ENCODE results near the gene UPF3B. TPM values are rescaled to one million over a fixed set of nuclear protein-coding genes. Genes with fewer than 3 reads are reported as not detected.
"Not testable (repeated sequence)": the region's sequence is repeated elsewhere in the genome, so short reads cannot be mapped to it uniquely, and the experiment has no call there.

UPF3B gene
- total and polyA plus RNA-seq, 2 of the 4 experiments (the other 2 are of a cell fraction), result 0.54 to 6.0 TPM

DNA sequence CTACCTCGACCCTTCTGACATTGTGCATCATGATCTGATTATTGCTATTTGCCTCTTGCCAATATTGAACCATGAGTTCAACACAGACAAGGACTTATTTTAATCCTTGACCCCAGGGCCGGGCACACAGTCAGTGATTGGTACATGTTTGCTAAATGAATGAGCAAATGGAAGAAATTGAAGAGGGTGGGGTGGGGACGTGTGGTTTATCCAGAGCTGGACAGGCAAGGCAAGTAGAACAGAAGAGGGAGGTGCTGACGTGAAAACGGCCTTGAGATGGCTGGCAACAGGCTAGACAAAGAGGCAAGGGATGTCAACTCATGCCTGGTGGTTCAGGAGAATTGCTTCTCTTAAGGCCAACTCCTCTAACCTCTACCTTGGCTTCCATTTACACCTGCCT is 28.5 kb downstream of the UPF3B start:
- H4K8ac ChIP-seq (ENCODE audit: low read depth in 2 of 2, low read length in 2 of 2); DNase-seq; H3K9ac ChIP-seq (ENCODE audit: low read depth, low read length); H2BK20ac ChIP-seq (ENCODE audit: low read depth, low read length); H3K27me3 ChIP-seq (ENCODE audit: control insufficient read depth, insufficient read depth, low read length); BruUV-seq (replicated peaks); H3K56ac ChIP-seq (ENCODE audit: extremely low read depth, insufficient read depth, low read length); H3K4me3 ChIP-seq (ENCODE audit: insufficient read depth, low read depth, low read length); H3K4me1 ChIP-seq (ENCODE audit: control insufficient read depth, insufficient read depth, low read length); H3K23ac ChIP-seq (ENCODE audit: low read depth, low read length); intact Hi-C loops (cut with micrococcal nuclease); H3K4ac ChIP-seq (ENCODE audit: low read depth, low read length); in situ Hi-C loops (cut with MboI; ENCODE audit: low sequenced_read_pairs); H2BK15ac ChIP-seq (ENCODE audit: low read depth, low read length); H2AK5ac ChIP-seq (ENCODE audit: low read depth, low read length); H3K79me1 ChIP-seq (ENCODE audit: low read depth in 1 of 2, low read length in 2 of 2); POLR2A ChIA-PET (ENCODE audit: unreplicated experiment); H3K9me1 ChIP-seq (ENCODE audit: insufficient read depth, low read length); H4K91ac ChIP-seq (ENCODE audit: insufficient read depth, low read depth, low read length); H3K9me3 ChIP-seq (ENCODE audit: control insufficient read depth, insufficient read depth, low read length); H3K27ac ChIP-seq (ENCODE audit: insufficient read depth, low read length); H4K20me1 ChIP-seq (ENCODE audit: insufficient read depth, low read length); H3K14ac ChIP-seq (replicated peaks; ENCODE audit: low read depth, low read length); H2BK120ac ChIP-seq (ENCODE audit: low read depth, low read length); H3K4me2 ChIP-seq (ENCODE audit: low read depth, low read length); H2AK9ac ChIP-seq (replicated peaks; ENCODE audit: low read depth, low read length, poor library complexity); CTCF ChIA-PET; dilution Hi-C loops (cut with HindIII; ENCODE audit: low sequenced_read_pairs, unreplicated experiment); H2AFZ ChIP-seq (replicated peaks; ENCODE audit: low read length, poor library complexity); H3K36me3 ChIP-seq (ENCODE audit: control insufficient read depth, insufficient read depth, low read length); H2BK5ac ChIP-seq (ENCODE audit: low read depth, low read length, poor library complexity, severe bottlenecking); H4K5ac ChIP-seq (ENCODE audit: low read depth, low read length); ATAC-seq (ENCODE audit: low read depth); H3K18ac ChIP-seq (ENCODE audit: low read depth, low read length): not testable (repeated sequence)
- WGBS, 2 experiments (ENCODE audit: extremely low coverage in 2 of 2, insufficient read length in 1 of 2), result no CpG with 5 or more reads among the region's 5 CpGs

DNA sequence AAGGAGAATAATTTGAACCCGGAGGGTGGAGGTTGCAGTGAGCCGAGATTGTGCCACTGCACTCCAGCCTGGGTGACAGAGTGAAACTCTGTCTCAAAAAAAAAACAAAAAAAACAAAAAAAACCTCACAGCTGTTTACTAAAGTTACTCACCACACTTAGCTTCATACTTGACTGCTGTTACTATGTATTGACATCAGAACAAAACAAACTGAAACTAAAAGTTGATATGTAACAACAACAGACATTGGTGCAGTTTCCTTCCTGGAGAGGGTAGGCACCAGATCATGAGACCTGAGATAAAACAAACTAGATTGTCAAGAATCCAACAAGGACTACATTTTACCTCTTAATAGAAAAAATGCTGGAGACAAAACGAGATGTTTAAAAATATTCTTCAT is 31.1 kb downstream of the UPF3B start:
- H3K4ac ChIP-seq (ENCODE audit: low read depth, low read length); H2BK120ac ChIP-seq (ENCODE audit: low read depth, low read length); H2AK9ac ChIP-seq (replicated peaks; ENCODE audit: low read depth, low read length, poor library complexity); H3K4me3 ChIP-seq (ENCODE audit: insufficient read depth, low read depth, low read length); H4K8ac ChIP-seq (ENCODE audit: low read depth in 2 of 2, low read length in 2 of 2); POLR2A ChIA-PET (ENCODE audit: unreplicated experiment); H3K36me3 ChIP-seq (ENCODE audit: control insufficient read depth, insufficient read depth, low read length); H3K23ac ChIP-seq (ENCODE audit: low read depth, low read length); BruUV-seq (replicated peaks); H4K5ac ChIP-seq (ENCODE audit: low read depth, low read length); H2AK5ac ChIP-seq (ENCODE audit: low read depth, low read length); H3K9me1 ChIP-seq (ENCODE audit: insufficient read depth, low read length); H3K9ac ChIP-seq (ENCODE audit: low read depth, low read length); H2BK15ac ChIP-seq (ENCODE audit: low read depth, low read length); ATAC-seq (ENCODE audit: low read depth); DNase-seq; H4K20me1 ChIP-seq (ENCODE audit: insufficient read depth, low read length); H3K18ac ChIP-seq (ENCODE audit: low read depth, low read length); H3K27ac ChIP-seq (ENCODE audit: insufficient read depth, low read length); H3K14ac ChIP-seq (replicated peaks; ENCODE audit: low read depth, low read length); H3K56ac ChIP-seq (ENCODE audit: extremely low read depth, insufficient read depth, low read length); H2AFZ ChIP-seq (replicated peaks; ENCODE audit: low read length, poor library complexity); H4K91ac ChIP-seq (ENCODE audit: insufficient read depth, low read depth, low read length); H3K79me1 ChIP-seq (ENCODE audit: low read depth in 1 of 2, low read length in 2 of 2); H3K27me3 ChIP-seq (ENCODE audit: control insufficient read depth, insufficient read depth, low read length); in situ Hi-C loops (cut with MboI; ENCODE audit: low sequenced_read_pairs); H2BK20ac ChIP-seq (ENCODE audit: low read depth, low read length); intact Hi-C loops (cut with micrococcal nuclease); H3K4me2 ChIP-seq (ENCODE audit: low read depth, low read length); H3K9me3 ChIP-seq (ENCODE audit: control insufficient read depth, insufficient read depth, low read length); dilution Hi-C loops (cut with HindIII; ENCODE audit: low sequenced_read_pairs, unreplicated experiment); H2BK5ac ChIP-seq (ENCODE audit: low read depth, low read length, poor library complexity, severe bottlenecking); H3K4me1 ChIP-seq (ENCODE audit: control insufficient read depth, insufficient read depth, low read length): not testable (repeated sequence)
- CTCF ChIA-PET, result interaction anchor here (0.9 kb wide), 1 partner anchor 21 kb away, joined by 3 read pairs; no protein-coding TSS in a partner anchor
- no CpG with 5 or more reads among the region's 3 CpGs for WGBS, 2 experiments (ENCODE audit: extremely low coverage in 2 of 2, insufficient read length in 1 of 2)

All from IMR-90 (cell line).